Subcutaneous abdominal adipose tissue (tissue), 5 donors: Measurements from ENCODE around the gene AGR2.

Source experiments
- H3K27ac ChIP-seq: one replicate; pipeline ENCODE4 v1.7.0; 2013; ENCODE audit warnings: low read depth, mild to moderate bottlenecking, inconsistent platforms, low read length, moderate library complexity
- H3K27me3 ChIP-seq, 5 donors: one replicate each; pipeline ENCODE4 v1.7.0; 2013; ENCODE audit warnings: low read length in 5 of 5, inconsistent platforms in 1 of 5; ENCODE audit not compliant: control insufficient read depth in 5 of 5, insufficient read depth in 4 of 5
- H3K36me3 ChIP-seq, 5 donors: one replicate each; pipeline ENCODE4 v1.7.0; 2013; ENCODE audit warnings: low read length in 5 of 5; ENCODE audit not compliant: control insufficient read depth in 5 of 5, insufficient read depth in 5 of 5
- H3K4me1 ChIP-seq, 5 donors: one replicate each; pipeline ENCODE4 v1.7.0; 2013; ENCODE audit warnings: low read length in 5 of 5, mild to moderate bottlenecking in 3 of 5, moderate library complexity in 1 of 5; ENCODE audit not compliant: control insufficient read depth in 5 of 5, insufficient read depth in 5 of 5
- H3K4me3 ChIP-seq, 5 donors: one replicate each; pipeline ENCODE4 v1.7.0; 2013; ENCODE audit warnings: low read length in 5 of 5, low read depth in 1 of 5
- H3K9ac ChIP-seq, 5 donors: one replicate each; pipeline ENCODE4 v1.7.0; 2013; ENCODE audit warnings: low read length in 5 of 5, mild to moderate bottlenecking in 4 of 5, moderate library complexity in 3 of 5
- H3K9me3 ChIP-seq, 5 donors: one replicate each; pipeline ENCODE4 v1.7.0; 2013; ENCODE audit warnings: low read length in 5 of 5; ENCODE audit not compliant: control insufficient read depth in 5 of 5
- donor health status: healthy.
- donor health status: healthy.
- donor health status: healthy.
- donor health status: healthy.
- donor health status: healthy.

The AGR2 gene

DNA sequence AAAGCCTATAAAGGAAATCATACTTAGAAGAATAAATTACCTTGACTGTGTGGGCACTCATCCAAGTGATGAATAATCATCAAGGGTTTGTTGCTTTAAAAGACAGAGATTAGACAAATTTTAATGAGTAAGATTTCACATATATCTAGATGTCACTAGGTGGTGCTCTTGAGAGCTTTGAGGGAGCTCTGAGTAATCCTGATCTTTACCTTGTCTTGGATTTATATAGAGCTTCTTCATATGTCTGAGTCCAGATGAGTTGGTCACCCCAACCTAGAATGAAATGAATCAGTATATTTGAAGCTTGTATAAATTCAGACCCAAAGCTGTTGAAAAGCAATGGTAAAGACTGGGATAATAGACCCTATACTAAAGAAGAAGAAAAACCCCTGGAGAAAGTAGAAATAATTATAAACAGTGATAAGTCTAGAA is 3.7 kb downstream of the AGR2 start:
- Histone ChIP-seq H3K27ac (no peak overlapping the region), H3K4me1 (no peaks in the 10 kb centered on the region), H3K36me3 (no peaks in the 10 kb centered on the region), H3K9me3 (no peaks in the 10 kb centered on the region), H3K4me3 (no peak overlapping the region), H3K27me3 (no peaks in the 10 kb centered on the region), H3K9ac (no peak overlapping the region)

GRCh38 chr7:16795624-16796023 is 9.2 kb downstream of the AGR2 start:
- Histone ChIP-seq H3K4me1 (no peaks in the 10 kb centered on the region), H3K27me3 (no peaks in the 10 kb centered on the region), H3K4me3 (no peak overlapping the region), H3K27ac (no peak overlapping the region), H3K9me3 (no peaks in the 10 kb centered on the region), H3K9ac (no peak overlapping the region), H3K36me3 (peaks cover 0 to 3% (median 0%) of the 10 kb centered on the region in 5 donors)

GRCh38 chr7:16794986-16795385 is 9.8 kb downstream of the AGR2 start:
- Histone ChIP-seq H3K4me3 (no peak overlapping the region), H3K27ac (no peak overlapping the region), H3K4me1 (no peaks in the 10 kb centered on the region), H3K27me3 (no peaks in the 10 kb centered on the region), H3K9ac (no peak overlapping the region), H3K9me3 (no peaks in the 10 kb centered on the region), H3K36me3 (peaks cover 0 to 3% (median 0%) of the 10 kb centered on the region in 5 donors)

DNA sequence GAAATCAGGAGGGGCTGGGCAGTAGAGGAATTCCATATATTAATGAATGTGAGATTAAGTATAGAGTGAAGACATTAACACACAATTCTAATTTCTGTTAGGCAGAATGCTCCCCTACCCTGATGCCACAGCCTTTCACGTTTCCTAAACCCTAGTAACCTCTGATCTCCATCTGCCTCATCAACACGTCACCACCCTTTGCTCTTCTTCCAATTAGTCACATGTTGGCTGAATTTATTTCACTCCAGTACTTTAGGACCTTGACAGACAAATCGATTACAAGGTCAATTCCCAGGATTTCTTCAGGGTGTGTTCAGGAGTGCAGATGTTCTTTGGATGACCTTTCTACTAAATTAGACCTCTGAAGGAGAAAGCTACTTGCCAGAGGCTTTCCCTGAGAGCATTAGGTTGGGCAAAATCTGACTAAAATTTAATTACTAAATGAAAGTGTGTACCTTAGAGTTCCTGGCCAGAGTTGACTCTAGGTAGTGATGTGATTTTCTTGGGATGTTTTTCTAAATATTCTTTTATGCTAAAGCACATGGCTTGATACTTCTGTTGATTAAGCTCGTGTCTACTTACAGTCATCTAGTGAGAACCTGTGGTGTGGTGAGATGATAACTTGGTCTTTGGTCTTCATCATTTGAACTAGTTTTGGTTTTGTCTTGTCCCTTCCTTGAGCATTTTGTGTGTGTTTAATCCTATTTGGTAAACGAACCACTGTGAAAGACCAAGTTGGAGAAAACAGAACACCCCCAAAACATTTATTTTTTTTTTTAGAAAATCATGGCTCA is 12.7 kb downstream of the AGR2 start:
- peaks cover 0 to 3% (median 0%) of the 10 kb centered on the region in 5 donors for H3K36me3 ChIP-seq
- H3K4me1 ChIP-seq = no peaks in the 10 kb centered on the region
- H3K9ac ChIP-seq = no peak overlapping the region
- no peak overlapping the region for H3K27ac ChIP-seq
- no peak overlapping the region for H3K4me3 ChIP-seq
- no peaks in the 10 kb centered on the region for H3K27me3 ChIP-seq
- H3K9me3 ChIP-seq = no peaks in the 10 kb centered on the region

DNA sequence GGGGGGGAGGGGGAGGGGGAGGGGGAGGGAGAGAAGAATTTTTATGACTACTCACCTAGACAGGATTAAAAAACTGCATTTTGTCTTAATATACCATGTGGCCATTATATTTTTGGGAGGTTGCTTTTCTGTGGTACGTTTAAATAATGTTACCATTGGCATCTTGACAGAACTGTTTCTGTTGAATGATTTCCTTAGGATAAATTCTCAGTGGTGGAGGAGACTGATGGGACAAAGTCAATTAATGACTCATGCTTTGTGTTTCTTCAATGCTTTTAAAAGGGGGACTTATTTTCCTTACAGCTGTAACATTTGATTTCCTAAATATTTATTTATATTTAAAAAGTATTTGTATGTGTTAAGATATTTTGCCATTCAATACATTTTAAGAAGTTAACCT is 13.7 kb downstream of the AGR2 start:
- H3K4me3 ChIP-seq = no peak overlapping the region
- H3K9me3 ChIP-seq = no peaks in the 10 kb centered on the region
- H3K36me3 ChIP-seq = peaks cover 0 to 3% (median 0%) of the 10 kb centered on the region in 5 donors
- no peaks in the 10 kb centered on the region for H3K4me1 ChIP-seq
- H3K9ac ChIP-seq = no peak overlapping the region
- H3K27me3 ChIP-seq = no peaks in the 10 kb centered on the region
- no peak overlapping the region for H3K27ac ChIP-seq

GRCh38 chr7:16787127-16787526 is 17.7 kb downstream of the AGR2 start:
- no peaks in the 10 kb centered on the region for H3K4me1 ChIP-seq
- H3K27ac ChIP-seq = no peak overlapping the region
- no peak overlapping the region for H3K9ac ChIP-seq
- no peak overlapping the region for H3K4me3 ChIP-seq
- H3K36me3 ChIP-seq = peaks cover 0 to 9% (median 0%) of the 10 kb centered on the region in 5 donors
- H3K27me3 ChIP-seq = no peaks in the 10 kb centered on the region
- no peaks in the 10 kb centered on the region for H3K9me3 ChIP-seq

GRCh38 chr7:16786257-16786656 is 18.5 kb downstream of the AGR2 start:
- Histone ChIP-seq H3K27ac (no peak overlapping the region), H3K4me1 (no peaks in the 10 kb centered on the region), H3K27me3 (no peaks in the 10 kb centered on the region), H3K9me3 (no peaks in the 10 kb centered on the region), H3K4me3 (no peak overlapping the region), H3K9ac (no peak overlapping the region), H3K36me3 (peaks cover 0 to 14% (median 0%) of the 10 kb centered on the region in 5 donors)

DNA sequence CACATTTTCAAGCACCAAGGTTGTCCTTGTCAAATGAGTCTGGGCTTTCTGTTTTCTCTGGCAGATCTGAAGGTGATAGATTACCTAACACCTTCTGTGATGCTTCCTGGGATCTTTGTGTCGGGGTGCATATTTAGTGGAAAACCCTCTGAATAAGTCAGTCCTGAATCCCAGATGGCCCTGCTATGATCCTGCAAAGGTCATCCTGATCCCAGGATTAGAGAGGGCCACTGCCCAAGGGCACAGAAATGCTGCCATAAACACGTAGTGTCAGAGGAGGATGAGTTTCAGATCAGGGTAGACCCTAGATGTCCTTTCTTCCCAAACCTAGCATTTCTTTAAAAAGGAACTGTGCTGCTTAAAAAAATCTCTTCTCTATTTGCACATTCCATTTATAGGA is 19.0 kb downstream of the AGR2 start:
- Histone ChIP-seq H3K27me3 (no peaks in the 10 kb centered on the region), H3K27ac (no peak overlapping the region), H3K9ac (no peak overlapping the region), H3K4me3 (no peak overlapping the region), H3K4me1 (no peaks in the 10 kb centered on the region), H3K36me3 (peaks cover 0 to 14% (median 0%) of the 10 kb centered on the region in 5 donors), H3K9me3 (no peaks in the 10 kb centered on the region)

DNA sequence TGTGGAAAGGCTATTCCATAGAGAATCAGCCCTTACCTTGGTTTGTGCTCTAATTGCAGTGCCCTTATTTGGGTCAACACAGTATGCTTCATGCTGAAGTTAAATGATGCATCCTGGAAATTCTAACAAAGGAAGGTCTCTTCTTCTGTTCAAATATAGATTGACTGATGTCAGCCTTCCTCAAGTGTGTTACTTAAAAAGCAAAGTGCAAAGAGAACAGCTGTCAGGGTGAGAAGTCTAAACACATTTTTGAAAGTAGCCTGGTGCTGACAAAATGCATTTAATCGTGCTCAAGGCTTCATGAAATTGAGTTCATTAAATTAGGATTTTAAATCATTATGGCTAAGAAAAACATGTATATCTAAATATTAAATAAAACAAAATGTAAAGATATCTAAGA is 19.5 kb downstream of the AGR2 start:
- Histone ChIP-seq H3K27ac (no peak overlapping the region), H3K9ac (no peak overlapping the region), H3K9me3 (no peaks in the 10 kb centered on the region), H3K4me3 (no peak overlapping the region), H3K36me3 (peaks cover 0 to 14% (median 0%) of the 10 kb centered on the region in 5 donors), H3K4me1 (no peaks in the 10 kb centered on the region), H3K27me3 (no peaks in the 10 kb centered on the region)

DNA sequence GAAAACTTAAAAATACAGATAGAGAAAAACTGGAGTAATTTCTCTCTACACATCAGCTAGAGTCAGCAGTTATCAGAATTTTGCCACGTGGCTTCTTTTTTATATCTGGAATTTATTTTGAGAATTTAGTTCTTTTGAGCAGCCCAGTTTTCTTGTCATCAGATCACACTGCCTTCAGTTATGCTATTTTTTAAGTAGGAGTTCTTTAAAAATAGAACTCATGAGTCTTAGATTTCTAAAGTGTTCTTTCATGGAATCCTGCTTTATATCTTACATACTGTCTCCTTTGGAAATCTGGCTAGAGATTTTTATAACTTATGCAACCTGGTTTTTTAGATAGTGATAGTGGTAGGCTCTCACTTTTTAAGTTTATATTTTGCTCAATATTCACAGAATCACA is 24.2 kb downstream of the AGR2 start:
- no peaks in the 10 kb centered on the region for H3K27me3 ChIP-seq
- no peaks in the 10 kb centered on the region for H3K4me1 ChIP-seq
- no peak overlapping the region for H3K9ac ChIP-seq
- no peak overlapping the region for H3K4me3 ChIP-seq
- no peaks in the 10 kb centered on the region for H3K9me3 ChIP-seq
- H3K36me3 ChIP-seq = peaks cover 0 to 14% (median 0%) of the 10 kb centered on the region in 5 donors
- no peak overlapping the region for H3K27ac ChIP-seq
